GM12865 (cell line): ENCODE data around the gene FFAR2.
"Not testable (repeated sequence)": the region's sequence is repeated elsewhere in the genome, so short reads cannot be mapped to it uniquely, and the experiment has no call there.

Source experiments
- DNase-seq: peaks from one replicate; pipeline ENCODE4 v3.0.0; 2010; ENCODE audit warnings: low read depth
- H3K4me3 ChIP-seq: 2 replicates; pipeline ENCODE4 v1.5.1; 2011; ENCODE audit warnings: mild to moderate bottlenecking, low read depth, low read length, control low read depth
- CTCF ChIP-seq: IDR thresholded peaks from 2 replicates; pipeline ENCODE4 v1.5.1; 2011; ENCODE audit warnings: low read length, control low read depth, low read depth, inconsistent platforms; ENCODE audit not compliant: insufficient read depth; ENCODE audit errors: missing control alignments

The FFAR2 gene

GRCh38 chr19:35462476-35462953, 14.5 kb downstream of the FFAR2 start:
- no peak for TF ChIP-seq CTCF
- peak; percentile 90 for DNase-seq
- no peak overlapping the region for H3K4me3 ChIP-seq

- DNase-seq, H3K4me3 ChIP-seq: not testable (repeated sequence)
Observed at GRCh38 chr19:35462956-35463355, 14.9 kb downstream of the FFAR2 start.

- H3K4me3 ChIP-seq: no peak overlapping the region
- no peak for TF ChIP-seq CTCF
- no peak for DNase-seq
Observed at GRCh38 chr19:35466259-35466658, 18.2 kb downstream of the FFAR2 start.

- peak; percentile 92 for TF ChIP-seq CTCF
- DNase-seq: peak; percentile 92
Observed at GRCh38 chr19:35468637-35469036, 20.6 kb downstream of the FFAR2 start.

GRCh38 chr19:35470128-35470527, 22.1 kb downstream of the FFAR2 start:
- no peak for TF ChIP-seq CTCF
- DNase-seq: no peak
- no peak overlapping the region for H3K4me3 ChIP-seq

More at GRCh38 chr19:35468637-35469036, 20.6 kb downstream of the FFAR2 start:
- no peak overlapping the region for H3K4me3 ChIP-seq

- H3K4me3 ChIP-seq, DNase-seq: not testable (repeated sequence)
Observed at GRCh38 chr19:35471075-35471474, 23.0 kb downstream of the FFAR2 start.

GRCh38 chr19:35471946-35472345, 23.9 kb downstream of the FFAR2 start:
- no peak for TF ChIP-seq CTCF
- no peak overlapping the region for H3K4me3 ChIP-seq
- no peak for DNase-seq

GRCh38 chr19:35474104-35474503, 26.0 kb downstream of the FFAR2 start:
- no peak for DNase-seq
- H3K4me3 ChIP-seq: no peak overlapping the region
- TF ChIP-seq CTCF: no peak

- DNase-seq: not testable (repeated sequence)
Observed at GRCh38 chr19:35474594-35474993, 26.5 kb downstream of the FFAR2 start.

More at GRCh38 chr19:35474594-35474993, 26.5 kb downstream of the FFAR2 start:
- not testable (repeated sequence) for H3K4me3 ChIP-seq
